Esophagus muscularis mucosa (tissue), 4 donors: ENCODE data around the gene SH3BGRL2. TPM values are rescaled to one million over a fixed set of nuclear protein-coding genes. Genes with fewer than 3 reads are reported as not detected.

ENCODE experiments used
- DNase-seq: peaks from one replicate; pipeline ENCODE4 v3.0.0-alpha.2; 2017; ENCODE audit errors: extremely low spot score
- H3K27ac ChIP-seq, 4 donors: fragments of 200-600 bp; sonication (generic); replicated peaks in 1 of 4; 1 replicate in 3 of 4; 2 replicates in 1 of 4; pipeline ENCODE4 v1.5.1; 2016 to 2019; ENCODE audit warnings: mild to moderate bottlenecking in 1 of 4
- H3K27me3 ChIP-seq, 4 donors: fragments of 200-600 bp; sonication (generic); one replicate each; pipeline versions ENCODE4 v1.5.1 to v1.6.0; 2016 to 2019
- H3K36me3 ChIP-seq, 4 donors: fragments of 200-600 bp; sonication (generic); one replicate each; pipeline ENCODE4 v1.5.1; 2016 to 2019
- H3K4me1 ChIP-seq, 4 donors: fragments of 200-600 bp; sonication (generic); one replicate each; pipeline ENCODE4 v1.5.1; 2016 to 2019
- H3K4me3 ChIP-seq, 4 donors: fragments of 200-600 bp; sonication (generic); 1 replicate in 2 of 4; 2 replicates in 2 of 4; pipeline ENCODE4 v1.5.1; 2016 to 2019; ENCODE audit warnings: mild to moderate bottlenecking in 4 of 4, moderate library complexity in 1 of 4
- H3K9me3 ChIP-seq, 4 donors: fragments of 200-600 bp; sonication (generic); 1 replicate in 3 of 4; 2 replicates in 1 of 4; pipeline ENCODE4 v1.5.1; 2016 to 2019
- EP300 ChIP-seq: sonication (generic); formaldehyde crosslinking; IDR thresholded peaks from one replicate; pipeline ENCODE4 v1.6.1; 2017; ENCODE audit warnings: antibody characterized with exemption
- POLR2A ChIP-seq: fragments of 450-650 bp; IDR thresholded peaks from one replicate; pipeline ENCODE4 v1.6.1; 2017; ENCODE audit warnings: antibody characterized with exemption, moderate library complexity, mild to moderate bottlenecking, low read depth
- POLR2AphosphoS5 ChIP-seq, 2 donors: sonication (generic); formaldehyde crosslinking; IDR thresholded peaks; one replicate each; pipeline ENCODE4 v1.6.1; 2017; ENCODE audit warnings: antibody characterized with exemption in 2 of 2
- WGBS: methylation state at CpG from one replicate; pipeline ENCODE4 v1.1.5; 2018; 5-methylcytosine and 5-hydroxymethylcytosine counted together
- intact Hi-C: fragments of 100-400 bp; cut with DNase I; formaldehyde crosslinking; loops from one replicate; pipeline ENCODE4 v1.15.1; 2023
- total RNA-seq, 4 donors: library from RNA; depleted of rRNA; stranded (reverse); fragments of >200 nt; gene quantifications; one replicate each; pipeline versions ENCODE4 v1.1.0 to v1.2.1, GENCODE V29; 2016
- TF ChIP-seq, protein P1 (sequence below), 3 experiments: fragments of 200-600 bp in 2 of 3; fragments of 450-650 bp in 1 of 3; sonication (generic) in 2 of 3; IDR thresholded peaks; one replicate each; pipeline ENCODE4 v1.5.1; 2017 to 2019; ENCODE audit warnings: antibody characterized with exemption in 3 of 3, mild to moderate bottlenecking in 2 of 3, moderate library complexity in 1 of 3

The SH3BGRL2 gene
- total RNA-seq, 4 donors from 2014 or later: 22.8 to 34.1 (median 31.6) TPM

DNA sequence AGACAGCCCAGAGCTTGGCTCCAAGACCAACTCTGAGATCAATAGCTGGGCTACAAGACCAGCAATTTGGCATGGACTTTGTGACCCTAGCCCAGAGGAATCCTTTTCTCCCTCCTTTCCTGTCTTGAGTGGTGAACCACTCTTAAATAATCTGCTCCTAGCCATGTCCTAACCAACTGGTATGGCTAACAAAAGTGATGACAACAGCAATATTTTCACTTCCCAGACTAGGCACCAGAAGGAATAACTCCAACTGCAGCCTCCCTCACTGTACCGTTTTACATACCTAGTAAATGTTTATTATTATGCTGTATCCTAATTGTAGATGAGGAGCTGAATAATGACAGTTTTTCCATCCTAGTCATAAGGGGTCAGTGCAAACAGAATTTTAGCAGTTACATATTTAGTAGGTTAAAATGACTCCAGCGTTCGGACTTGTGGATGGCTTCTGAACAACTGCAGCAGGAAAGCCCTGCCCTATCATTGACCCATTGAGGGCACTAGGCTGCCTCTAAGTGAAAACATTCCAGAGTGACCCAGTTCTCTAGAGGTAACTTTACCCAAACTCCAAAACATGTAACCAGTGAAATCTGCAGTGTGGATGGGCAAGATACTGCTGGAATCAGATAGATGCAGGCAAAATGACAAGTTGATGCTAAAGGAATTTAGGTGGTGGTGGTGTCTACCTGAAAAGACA lies 77.1 kb downstream of the SH3BGRL2 start:
- TF ChIP-seq POLR2AphosphoS5 (IDR thresholded peaks at IDR 0.05): no peak
- no peak for TF ChIP-seq EP300
- TF ChIP-seq POLR2A: no peak
- TF ChIP-seq, protein P1, sequence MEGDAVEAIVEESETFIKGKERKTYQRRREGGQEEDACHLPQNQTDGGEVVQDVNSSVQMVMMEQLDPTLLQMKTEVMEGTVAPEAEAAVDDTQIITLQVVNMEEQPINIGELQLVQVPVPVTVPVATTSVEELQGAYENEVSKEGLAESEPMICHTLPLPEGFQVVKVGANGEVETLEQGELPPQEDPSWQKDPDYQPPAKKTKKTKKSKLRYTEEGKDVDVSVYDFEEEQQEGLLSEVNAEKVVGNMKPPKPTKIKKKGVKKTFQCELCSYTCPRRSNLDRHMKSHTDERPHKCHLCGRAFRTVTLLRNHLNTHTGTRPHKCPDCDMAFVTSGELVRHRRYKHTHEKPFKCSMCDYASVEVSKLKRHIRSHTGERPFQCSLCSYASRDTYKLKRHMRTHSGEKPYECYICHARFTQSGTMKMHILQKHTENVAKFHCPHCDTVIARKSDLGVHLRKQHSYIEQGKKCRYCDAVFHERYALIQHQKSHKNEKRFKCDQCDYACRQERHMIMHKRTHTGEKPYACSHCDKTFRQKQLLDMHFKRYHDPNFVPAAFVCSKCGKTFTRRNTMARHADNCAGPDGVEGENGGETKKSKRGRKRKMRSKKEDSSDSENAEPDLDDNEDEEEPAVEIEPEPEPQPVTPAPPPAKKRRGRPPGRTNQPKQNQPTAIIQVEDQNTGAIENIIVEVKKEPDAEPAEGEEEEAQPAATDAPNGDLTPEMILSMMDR (IDR thresholded peaks at IDR 0.05): no peak
- Histone ChIP-seq H3K27me3 (no peaks in the 10 kb centered on the region), H3K27ac (no peak overlapping the region), H3K4me1 (peaks cover 0 to 12% (median 11%) of the 10 kb centered on the region in 4 donors), H3K4me3 (no peak overlapping the region), H3K36me3 (no peaks in the 10 kb centered on the region), H3K9me3 (no peaks in the 10 kb centered on the region)
- no peak for DNase-seq
- 77% methylated on average over 3 of the region's 3 CpGs for WGBS
- intact Hi-C loops: loop anchor here (10.0 kb wide), 1 partner anchor 133 kb away; no protein-coding TSS in a partner anchor

- no peak for DNase-seq
Observed at GRCh38 chr6:79710127-79710526, 79.0 kb downstream of the SH3BGRL2 start.

GRCh38 chr6:79711167-79711566 lies 80.0 kb downstream of the SH3BGRL2 start:
- TF ChIP-seq, protein P1 (IDR thresholded peaks at IDR 0.05): no peak
- TF ChIP-seq POLR2AphosphoS5 (IDR thresholded peaks at IDR 0.05): no peak
- no peak for TF ChIP-seq POLR2A
- no peak for TF ChIP-seq EP300
- no peaks in the 10 kb centered on the region for H3K36me3 ChIP-seq
- peaks cover 0 to 12% (median 11%) of the 10 kb centered on the region in 4 donors for H3K4me1 ChIP-seq
- H3K9me3 ChIP-seq: no peaks in the 10 kb centered on the region
- DNase-seq: no peak
- 67% methylated on average over 4 of the region's 4 CpGs for WGBS
- no peaks in the 10 kb centered on the region for H3K27me3 ChIP-seq
- intact Hi-C loops: no loop called here
- no peak overlapping the region for H3K4me3 ChIP-seq
- no peak overlapping the region for H3K27ac ChIP-seq

More at GRCh38 chr6:79710127-79710526, 79.0 kb downstream of the SH3BGRL2 start:
- intact Hi-C loops: no loop called here
- H3K27me3 ChIP-seq: no peaks in the 10 kb centered on the region
- H3K4me3 ChIP-seq: no peak overlapping the region
- no peaks in the 10 kb centered on the region for H3K9me3 ChIP-seq
- H3K27ac ChIP-seq: no peak overlapping the region
- H3K36me3 ChIP-seq: no peaks in the 10 kb centered on the region
- 81% methylated on average over 3 of the region's 3 CpGs for WGBS
- H3K4me1 ChIP-seq: peaks cover 0 to 12% (median 11%) of the 10 kb centered on the region in 4 donors
- TF ChIP-seq EP300 (no peak), POLR2A (no peak), POLR2AphosphoS5 (IDR thresholded peaks at IDR 0.05) (no peak)
- TF ChIP-seq, protein P1 (IDR thresholded peaks at IDR 0.05): no peak

- no peaks in the 10 kb centered on the region for H3K9me3 ChIP-seq
- H3K4me3 ChIP-seq: no peak overlapping the region
- WGBS: 57% methylated on average over 2 of the region's 2 CpGs
- H3K36me3 ChIP-seq: no peaks in the 10 kb centered on the region
- intact Hi-C loops: no loop called here
- H3K27me3 ChIP-seq: no peaks in the 10 kb centered on the region
- H3K4me1 ChIP-seq: peaks cover 0 to 12% (median 11%) of the 10 kb centered on the region in 4 donors
- TF ChIP-seq, protein P1 (IDR thresholded peaks at IDR 0.05): no peak
- TF ChIP-seq POLR2AphosphoS5 (IDR thresholded peaks at IDR 0.05) (no peak), EP300 (no peak), POLR2A (no peak)
- H3K27ac ChIP-seq: no peak overlapping the region
- no peak for DNase-seq
Observed at GRCh38 chr6:79712144-79712543, 81.0 kb downstream of the SH3BGRL2 start.
